HG03108 (cell line): ENCODE data around the gene SLC9A9.

Source experiments
- ATAC-seq: cut with Tn5 transposase; IDR thresholded peaks from one replicate; pipeline ENCODE4 v1.9.1; 2021; ENCODE audit warnings: moderate library complexity; ENCODE audit not compliant: unreplicated experiment

The SLC9A9 gene

DNA sequence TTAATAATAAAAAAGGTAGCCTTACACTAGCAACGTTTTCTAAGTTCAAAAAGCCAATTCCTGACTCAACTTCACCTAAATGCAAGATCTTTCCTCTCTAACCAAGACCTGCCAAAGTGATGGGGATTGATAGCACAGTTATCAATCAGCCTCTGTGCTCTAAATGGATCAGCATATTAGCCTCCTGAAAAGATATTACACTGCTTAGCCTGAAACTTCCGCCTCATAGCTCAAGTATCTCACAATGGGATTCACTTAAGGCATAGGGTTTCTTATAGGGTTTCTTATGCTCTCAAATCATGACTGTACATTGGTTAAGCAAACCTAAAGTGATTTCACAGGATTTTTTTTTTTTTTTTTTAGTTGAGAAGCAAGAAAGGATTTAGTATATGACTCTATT, 436 bp upstream of the SLC9A9 start:
- peak; percentile 1 for ATAC-seq

DNA sequence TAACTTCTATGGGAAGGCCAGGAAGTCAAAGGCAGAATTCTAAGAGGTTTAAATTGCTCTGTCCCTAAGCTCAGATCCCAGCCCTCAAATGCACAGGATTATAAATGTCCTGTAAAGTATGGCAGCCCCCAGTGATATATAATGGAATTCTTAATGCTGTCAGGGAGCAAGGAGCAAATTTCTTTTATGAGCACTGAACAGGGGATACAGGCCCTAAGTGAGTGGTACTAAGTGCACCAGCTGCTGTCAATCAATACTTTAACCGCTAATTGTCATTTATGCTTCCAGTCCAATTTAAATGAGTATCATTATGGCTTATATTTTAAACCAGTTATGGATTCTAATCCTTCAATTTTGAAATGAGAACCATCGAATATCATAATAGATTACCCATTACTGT, 4.7 kb downstream of the SLC9A9 start:
- ATAC-seq, result no peak

DNA sequence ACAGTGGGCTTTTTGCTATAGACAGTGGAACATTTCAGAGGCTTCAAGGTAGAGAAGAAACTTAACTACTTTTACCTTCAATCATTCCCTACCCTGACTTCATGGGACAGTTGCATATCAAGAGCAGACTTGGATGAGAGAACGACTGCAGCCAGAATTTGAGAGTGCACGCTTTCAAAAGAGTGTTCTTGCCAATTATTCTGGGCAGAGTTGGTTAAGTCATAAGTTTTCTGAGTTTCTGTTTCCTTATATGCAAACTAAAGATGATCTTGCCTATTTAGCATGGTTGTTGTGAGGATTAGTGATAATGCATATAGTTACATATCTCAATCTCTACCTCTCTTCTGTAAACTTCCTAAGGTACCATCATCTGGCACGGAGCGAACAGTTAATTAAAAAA, 7.6 kb downstream of the SLC9A9 start:
- no peak for ATAC-seq

DNA sequence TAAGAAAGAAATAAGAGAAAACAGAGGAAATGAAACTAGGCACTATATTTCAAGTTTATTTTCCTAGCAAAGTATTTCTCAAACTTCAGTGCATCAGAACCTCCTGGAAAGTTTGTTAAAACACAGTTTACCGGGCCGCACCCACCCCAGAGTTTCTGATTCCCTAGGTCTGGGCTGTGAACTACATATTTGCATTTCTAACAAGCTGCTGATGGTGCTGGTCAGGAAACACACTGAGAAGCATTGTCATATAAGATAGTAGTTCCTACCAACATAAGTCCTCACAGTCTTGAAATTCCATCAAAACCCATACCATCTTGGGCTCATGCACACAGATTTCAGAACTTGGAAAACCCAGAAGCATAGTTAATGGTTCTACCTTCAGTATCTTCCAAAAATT, 8.3 kb downstream of the SLC9A9 start:
- ATAC-seq, result no peak

DNA sequence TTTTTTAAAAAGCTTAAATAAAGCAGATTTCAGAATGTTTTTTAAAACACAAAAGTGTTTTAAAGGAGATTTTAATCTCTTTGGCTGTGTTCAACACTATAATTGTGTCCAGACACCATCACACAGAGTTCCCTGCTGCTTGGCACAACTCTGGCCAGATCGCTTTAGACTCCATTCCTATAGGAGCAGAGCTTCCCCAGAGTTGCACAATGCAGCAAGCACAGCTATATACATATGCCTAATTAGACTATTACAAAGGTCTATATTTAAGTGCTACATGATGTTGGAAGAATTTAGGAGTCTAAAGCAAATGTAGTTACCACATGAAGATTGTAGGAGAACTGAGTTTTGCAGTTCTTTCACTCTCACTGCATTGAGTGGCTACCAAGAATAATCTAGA, 11.2 kb downstream of the SLC9A9 start:
- no peak for ATAC-seq

DNA sequence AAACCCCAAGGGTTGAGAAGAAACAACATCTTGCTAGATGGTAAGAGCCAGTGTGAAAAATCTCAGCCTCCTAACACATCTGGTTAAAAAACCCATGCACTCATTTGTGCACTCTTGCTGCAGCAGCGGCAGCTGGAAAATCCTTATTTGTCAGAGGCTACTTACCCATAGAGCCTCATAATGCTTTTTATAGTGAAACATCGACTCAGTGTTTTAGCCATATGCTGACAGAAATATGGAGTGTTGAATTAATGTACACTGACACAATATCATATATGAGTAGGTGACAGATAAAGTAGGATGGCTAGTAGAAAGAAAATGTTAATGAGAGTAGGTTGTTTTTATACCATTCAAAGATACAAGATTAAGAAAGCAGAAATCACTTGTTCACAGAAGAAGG, 13.0 kb downstream of the SLC9A9 start:
- no peak for ATAC-seq

DNA sequence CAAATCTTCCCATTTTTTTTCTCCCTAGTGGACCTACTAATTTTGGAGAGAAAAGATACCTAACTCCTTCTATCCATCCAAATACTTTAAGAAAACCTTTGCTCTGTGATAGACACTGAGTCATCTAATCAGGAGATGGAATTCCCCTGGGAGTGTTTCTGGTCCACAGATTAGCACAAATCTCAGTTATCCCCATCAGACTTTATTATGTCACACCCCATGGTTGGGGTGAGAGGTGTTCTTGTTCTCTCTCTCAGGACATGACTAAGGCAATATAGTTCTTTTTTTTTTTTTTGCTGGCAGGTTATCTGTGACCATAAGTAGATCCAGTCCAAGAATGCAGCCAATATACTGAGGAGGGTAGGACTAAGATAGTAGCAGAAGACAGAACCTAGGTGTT, 15.8 kb downstream of the SLC9A9 start:
- peak; percentile 36 for ATAC-seq

DNA sequence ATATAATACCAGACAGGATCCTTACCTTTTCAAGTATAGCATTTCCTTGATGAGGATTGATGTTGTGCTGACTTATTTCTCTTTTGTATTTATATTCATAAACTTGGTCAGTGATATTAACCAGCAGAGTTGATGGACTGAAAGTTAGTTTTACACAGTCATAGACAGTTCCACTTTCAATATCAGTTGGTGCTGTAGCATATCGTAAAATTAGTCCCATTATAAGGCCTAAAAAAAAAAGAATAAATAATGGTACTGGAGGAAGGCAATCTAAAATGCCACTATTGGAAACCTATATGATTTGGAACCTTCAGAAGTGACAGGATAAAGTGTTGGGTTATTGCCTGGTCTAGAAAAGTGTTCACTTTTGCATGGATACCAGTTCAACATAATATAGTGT, 16.3 kb downstream of the SLC9A9 start:
- peak; percentile 59 for ATAC-seq

DNA sequence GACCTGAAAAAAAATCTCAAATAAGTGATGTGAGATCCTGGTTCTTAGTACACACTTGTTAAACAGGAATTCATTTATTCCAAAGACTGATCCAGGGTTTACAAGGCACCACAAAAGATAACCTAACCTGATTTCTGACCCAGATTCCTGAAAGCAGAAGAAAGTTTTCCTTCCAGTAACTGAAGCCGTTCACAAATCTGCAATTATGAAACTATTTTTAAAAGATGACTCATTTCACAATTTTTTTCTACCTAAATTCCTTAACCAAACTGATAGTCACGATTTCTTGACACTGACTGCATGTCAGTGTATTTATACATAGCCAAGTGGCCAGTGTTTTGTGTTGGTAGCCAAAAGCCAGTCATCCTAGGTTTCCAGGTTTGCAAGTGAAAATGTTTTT, 17.1 kb downstream of the SLC9A9 start:
- ATAC-seq, result no peak

DNA sequence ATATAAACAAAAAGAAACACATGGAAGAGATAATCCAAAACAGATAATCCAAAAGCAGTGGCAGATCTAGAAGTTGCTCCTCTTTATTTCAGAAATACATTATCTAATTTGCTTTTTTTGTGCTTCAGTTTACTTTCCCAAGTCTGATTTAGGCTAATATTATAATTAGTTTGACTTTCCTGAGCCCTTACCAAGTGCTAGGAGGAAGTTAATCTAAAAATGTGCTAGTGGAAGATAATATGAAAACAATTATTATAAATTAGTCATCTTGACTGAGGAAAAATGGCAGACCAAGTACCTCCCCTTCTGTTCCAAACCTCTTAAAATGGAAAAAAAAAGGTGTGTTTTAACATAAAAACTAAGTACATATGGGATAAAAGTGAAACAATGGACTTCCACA, 17.5 kb downstream of the SLC9A9 start:
- ATAC-seq, result no peak

DNA sequence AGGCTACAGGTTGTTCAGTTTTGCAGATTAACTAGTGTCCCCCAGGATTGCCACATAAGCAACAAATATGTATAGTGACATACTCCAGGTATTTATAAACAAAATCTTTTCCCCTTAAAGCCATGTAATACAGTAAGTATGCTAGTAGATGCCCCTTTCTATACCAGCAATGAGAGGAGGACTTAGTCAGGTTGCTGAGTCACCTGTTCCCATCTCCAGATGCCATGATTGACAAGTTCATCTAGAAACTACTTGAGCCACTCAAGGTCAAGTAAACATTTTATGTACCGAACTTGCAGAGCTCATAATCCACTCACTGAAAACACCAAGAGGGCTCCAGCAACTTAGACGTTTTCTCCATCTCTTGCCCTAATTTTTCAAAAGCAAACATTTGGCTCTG, 18.2 kb downstream of the SLC9A9 start:
- no peak for ATAC-seq

DNA sequence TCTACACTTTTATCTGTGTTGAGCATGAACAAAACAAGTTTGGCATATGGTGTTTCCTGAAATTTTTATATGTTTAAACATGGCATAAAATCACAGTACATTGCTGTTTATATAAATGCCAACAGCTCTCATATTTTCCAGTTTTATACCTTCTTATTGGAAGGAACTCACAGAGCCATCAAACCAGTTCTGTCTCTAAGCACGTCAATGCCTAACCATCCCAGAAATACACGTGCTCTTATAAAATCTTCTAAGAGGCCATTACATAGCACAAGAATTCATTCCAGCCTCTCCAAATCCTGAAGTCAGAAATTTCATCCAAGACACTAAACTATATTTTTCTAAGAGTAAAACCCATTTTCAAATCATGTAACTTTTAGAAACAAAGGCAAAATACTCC, 20.8 kb downstream of the SLC9A9 start:
- no peak for ATAC-seq

DNA sequence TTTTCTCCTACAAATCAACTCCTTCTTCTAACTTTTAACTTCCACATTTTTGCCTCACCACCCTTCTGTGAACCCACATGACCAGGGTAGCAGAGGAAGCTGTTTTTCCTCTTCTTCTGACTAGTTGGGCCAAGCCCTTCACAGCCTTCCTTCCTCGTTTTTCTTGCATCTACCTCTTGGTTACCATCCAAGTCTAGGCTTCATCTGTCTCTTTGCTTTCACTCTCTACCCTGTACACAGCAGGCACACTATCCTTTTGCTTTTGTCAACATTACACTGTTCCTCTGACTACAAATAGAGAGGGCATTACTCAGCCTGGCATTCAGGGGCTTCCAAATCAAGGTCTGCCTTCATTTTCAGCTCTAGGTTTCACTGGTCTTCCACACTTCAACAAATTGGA, 22.0 kb downstream of the SLC9A9 start:
- ATAC-seq, result no peak

DNA sequence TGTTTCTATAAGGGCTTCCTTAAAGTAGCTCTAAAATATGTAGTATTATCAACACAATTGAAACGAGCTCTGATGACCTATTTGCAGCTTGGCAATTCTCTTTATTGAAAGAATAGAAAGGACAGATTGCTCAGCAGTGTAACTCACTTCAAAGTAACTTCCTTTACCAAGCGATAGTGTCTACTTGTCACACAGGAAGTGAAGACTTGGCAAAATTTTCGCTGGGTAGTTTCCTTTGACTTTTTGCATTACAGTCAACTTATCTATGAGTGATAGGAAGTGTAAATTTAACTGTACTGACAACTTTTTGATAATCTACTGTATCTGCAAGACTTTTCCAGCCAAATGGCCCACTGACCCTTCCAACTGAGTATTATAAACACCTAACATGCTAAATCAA, 22.8 kb downstream of the SLC9A9 start:
- ATAC-seq, result peak; percentile 65

DNA sequence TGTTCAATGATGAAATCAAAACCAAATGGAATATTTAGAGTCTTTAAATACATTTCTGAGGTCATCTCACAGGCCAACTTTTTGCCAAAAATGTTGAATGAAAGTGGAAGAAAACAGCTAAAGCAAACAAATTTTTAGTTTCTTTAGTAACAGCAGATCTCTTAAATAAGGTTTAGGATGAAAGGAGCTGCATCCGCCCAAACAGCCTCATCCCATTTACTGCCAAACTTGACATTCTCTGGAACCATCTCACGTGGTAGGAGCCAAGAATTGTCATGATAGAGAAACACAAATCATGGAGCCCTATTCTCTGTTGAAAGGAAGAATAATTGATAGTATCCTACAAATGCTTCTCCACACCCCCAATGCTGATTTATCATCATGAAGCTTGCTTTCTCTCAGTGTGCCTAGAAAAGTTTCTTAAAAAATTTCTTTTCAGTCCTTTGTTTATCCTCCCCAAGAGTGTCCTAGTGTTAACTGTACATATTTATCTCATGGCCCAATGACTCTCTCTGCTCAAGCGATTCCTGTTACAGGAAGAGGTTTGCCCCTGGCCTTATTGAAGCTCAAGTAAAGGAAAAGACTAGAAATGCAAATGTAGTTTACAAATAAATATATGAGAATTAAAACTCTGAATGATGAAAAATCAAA, 23.4 kb downstream of the SLC9A9 start:
- no peak for ATAC-seq

DNA sequence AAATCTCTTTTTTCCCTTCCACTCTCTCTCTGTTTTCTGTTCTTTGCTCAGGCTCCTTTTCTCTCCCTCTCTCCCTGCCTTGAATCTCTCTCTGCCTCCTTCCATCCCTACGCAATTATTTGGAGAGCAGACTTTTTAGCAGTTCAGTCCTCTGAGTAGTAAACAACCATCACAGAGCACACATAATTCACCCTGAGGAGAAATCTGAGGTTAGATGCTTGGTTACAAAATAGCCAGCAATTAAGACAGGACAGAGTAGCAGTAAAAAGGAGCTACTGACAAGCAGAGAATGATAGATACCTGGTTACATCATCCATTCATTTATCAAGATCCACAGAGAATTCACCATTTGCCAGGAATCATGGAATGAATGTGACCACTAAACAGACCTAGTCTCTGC, 25.5 kb downstream of the SLC9A9 start:
- ATAC-seq, result no peak

DNA sequence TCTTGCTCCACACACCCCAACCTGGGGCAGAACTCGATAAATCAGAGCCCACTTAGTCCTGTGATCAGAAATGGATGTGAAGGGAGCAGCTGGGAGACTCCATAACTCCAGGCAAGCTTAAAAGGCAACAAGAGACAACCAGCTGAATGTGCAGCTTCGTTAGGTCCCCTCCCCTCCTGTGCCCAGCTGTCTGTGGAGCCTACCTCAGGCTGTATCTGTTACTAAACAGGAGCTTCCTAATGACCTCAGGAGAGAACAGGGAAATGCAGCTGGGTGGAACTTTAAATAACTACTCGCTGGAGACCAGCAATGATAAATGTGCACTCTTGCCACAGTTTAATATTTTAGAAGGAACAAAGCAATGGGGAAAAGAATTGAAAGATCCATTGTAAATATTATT, 25.9 kb downstream of the SLC9A9 start:
- ATAC-seq, result no peak

DNA sequence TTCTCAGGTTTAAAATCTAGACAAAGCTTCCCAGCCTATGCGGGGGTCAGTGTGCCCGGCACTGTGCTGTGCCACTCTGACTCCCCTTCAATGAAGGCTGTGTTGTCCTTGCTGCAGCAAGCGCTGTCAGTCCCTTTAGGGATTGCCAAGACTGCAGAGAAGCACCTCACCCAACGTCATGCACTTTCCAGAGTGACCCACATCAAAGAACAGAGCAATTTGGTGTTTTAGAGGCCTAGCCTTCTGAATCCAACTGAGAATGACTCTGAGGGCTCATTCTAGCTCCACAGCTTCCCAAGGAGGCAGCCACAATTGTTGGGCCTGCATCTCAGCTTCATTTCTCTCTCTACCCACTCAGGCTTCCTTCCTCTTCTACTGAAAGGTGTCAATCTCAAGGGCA, 26.4 kb downstream of the SLC9A9 start:
- no peak for ATAC-seq

DNA sequence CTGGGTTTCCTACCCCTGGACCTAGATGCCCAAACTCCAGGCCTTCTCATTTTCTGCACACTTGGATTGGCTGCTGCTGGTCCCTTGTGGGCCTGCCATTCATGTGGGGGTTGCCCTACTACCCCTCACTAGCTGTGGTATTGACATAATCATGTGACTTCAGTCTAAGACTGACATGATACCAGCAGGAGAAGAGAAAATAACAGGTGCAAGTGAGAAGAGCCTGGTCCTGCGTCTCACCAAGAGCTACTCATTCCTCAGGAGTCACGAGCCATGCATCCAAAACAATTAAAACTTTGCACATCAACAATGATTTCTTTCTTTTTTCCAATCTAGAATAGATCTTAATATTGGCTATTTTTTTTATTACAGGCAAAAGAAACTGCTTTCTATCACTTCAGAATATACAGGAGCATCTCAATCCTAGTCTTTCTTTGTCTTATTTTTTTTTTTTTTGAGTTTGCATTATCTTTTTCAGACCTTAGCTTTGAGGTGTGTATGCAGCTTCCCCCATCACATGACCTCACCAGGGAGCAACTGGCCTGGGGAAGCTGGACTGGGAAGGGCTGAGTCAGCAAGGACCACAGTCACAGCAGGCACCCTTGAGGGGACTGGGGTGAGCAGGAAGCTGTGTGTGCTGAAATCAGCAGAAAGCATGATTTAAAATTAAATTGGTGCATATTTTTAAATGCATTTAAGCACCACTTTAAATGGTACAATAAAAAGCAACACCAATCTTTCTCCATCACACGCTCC, 27.6 kb downstream of the SLC9A9 start:
- ATAC-seq, result no peak

DNA sequence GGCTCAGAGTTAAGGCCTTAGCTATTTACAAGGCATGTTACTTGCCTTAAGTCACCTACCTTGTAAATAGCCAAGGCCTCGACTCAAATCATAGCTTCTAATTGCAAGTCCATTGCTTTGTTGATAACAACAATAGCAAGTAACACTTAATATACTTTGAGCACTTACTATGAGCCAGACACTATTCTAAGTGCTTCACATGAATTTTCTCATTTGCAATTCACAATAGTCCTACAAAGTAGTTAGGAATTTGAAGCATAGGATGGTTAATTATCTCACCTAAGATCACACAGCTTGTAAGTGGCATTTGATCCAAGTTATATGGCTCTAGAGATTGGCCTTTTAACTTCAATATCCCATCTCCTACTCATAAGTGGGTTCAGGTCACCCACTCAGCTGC, 28.4 kb downstream of the SLC9A9 start:
- ATAC-seq, result no peak

DNA sequence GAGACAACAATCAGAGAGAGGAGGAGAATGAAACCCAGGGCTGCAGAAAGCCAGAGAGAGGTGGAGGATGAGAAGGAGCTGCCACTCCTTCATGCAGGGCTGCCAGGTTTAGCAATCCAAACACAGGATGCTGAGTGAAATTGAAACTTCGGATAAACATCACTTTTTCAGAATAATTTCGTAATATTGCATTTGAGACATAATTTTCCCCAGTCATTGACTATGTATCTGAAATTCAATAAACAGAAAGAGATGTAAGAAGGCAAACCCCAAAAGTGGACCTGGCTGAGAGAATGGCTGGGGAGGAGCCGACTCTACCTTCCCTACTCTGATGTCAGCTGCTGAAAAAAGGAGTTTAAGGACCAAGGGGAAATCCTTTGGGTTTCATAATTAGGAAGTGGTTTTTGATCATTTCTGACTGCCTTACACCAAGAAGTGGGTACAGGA, 33.8 kb downstream of the SLC9A9 start:
- ATAC-seq, result no peak

DNA sequence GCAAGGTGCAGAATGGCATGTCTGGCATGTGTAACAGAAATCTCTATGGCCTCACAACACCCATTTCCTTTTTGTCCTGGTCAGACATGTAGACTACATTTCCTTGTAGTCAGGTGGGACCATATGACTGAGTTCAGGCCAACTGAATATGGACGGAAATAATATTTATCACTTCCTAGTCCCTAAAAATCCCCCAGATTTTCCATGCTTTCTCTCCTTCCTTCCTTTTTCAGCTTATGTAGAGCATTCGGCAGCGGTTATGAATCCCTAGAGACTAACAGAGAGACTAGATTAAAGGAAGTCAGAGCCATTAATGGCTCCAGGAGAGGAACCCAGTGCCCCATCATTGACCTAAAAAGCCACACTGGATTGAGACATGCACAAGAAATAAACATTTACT, 35.8 kb downstream of the SLC9A9 start:
- no peak for ATAC-seq

DNA sequence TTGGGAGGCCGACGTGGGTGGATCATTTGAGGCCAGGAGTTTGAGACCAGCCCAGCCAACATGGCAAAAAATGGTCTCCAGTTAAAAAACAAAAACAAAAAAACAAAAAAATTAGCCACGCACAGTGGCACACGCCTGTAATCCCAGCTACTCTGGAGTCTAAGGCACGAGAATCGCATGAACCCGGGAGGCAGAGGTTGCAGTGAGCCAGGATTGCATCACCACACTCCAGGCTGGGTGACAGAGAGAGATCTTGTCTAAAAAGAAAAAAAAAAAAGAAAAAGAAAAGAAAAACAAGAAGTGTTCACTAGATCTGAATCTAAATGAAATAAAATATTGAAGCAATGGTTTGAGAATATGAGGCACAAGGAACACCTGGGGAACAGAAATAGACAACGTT, 36.7 kb downstream of the SLC9A9 start:
- ATAC-seq, result no peak
